Dendritic cell treated with granulocyte-macrophage colony-stimulating factor and Interleukin-4, amounts not matched to agents 40 ng/mL and 50 ng/mL, for 4 days (primary cell): ENCODE data around the gene SSU72.
"Not testable (repeated sequence)": the region's sequence is repeated elsewhere in the genome, so short reads cannot be mapped to it uniquely, and the experiment has no call there.

Source experiments
- H3K27ac Mint-ChIP-seq: one replicate; pipeline ENCODE4 v1.8.0; 2022; ENCODE audit warnings: mild to moderate bottlenecking, mixed read lengths
- H3K27me3 Mint-ChIP-seq: one replicate; pipeline ENCODE4 v1.8.0; 2022; ENCODE audit warnings: mild to moderate bottlenecking, mixed read lengths
- H3K36me3 Mint-ChIP-seq: one replicate; pipeline ENCODE4 v1.8.0; 2022; ENCODE audit warnings: low read depth, mixed read lengths
- H3K4me1 Mint-ChIP-seq: one replicate; pipeline ENCODE4 v1.8.0; 2022; ENCODE audit warnings: low read depth, mixed read lengths
- H3K4me3 Mint-ChIP-seq: one replicate; pipeline ENCODE4 v1.8.0; 2022; ENCODE audit warnings: mild to moderate bottlenecking, moderate library complexity, mixed read lengths
- H3K9me3 Mint-ChIP-seq: one replicate; pipeline ENCODE4 v1.8.0; 2022; ENCODE audit warnings: mixed read lengths
- intact Hi-C: fragments of 100-400 bp; cut with micrococcal nuclease; formaldehyde crosslinking; loops from one replicate; pipeline ENCODE4 v1.15.0; 2022

SSU72 gene

DNA sequence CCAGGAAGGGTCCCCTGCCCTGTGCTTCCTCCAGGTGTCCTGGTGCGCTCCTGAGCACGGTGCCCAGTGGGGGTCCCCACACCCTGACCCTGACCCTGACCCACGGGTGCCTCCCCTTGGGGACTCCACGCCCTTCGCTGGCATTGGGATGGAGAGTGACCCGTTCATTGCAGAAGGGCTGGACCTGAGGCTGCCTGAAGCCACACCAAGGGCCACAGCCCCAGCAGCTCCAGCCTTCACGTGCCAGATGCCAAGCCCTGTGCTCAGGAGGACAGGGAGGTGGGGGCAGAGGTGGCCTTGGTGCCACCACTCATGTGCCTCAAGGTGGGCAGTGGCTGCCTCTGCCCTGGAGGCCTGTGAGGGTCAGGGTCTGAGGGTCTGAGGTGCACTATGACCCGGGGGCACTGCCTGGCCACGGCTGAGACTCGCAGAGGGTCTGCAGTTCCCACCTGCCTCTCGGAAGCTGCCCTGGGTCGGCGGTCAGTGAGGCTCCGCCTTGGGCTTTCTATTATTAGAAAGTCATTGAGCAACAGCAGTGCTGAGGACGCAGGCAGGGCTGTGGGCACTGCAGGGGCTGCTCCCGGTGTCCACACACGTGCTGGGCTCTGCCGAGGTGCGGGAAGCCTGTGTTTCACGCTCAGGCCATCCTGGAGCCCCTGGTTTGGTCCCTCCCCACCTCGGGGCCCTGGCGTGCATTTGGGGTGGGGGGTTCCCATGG is 41.3 kb downstream of the SSU72 start:
- Mint-ChIP-seq H3K9me3 (peaks cover 16% of the 10 kb centered on the region), H3K36me3 (peaks cover 56% of the 10 kb centered on the region)
- H3K27me3 Mint-ChIP-seq, H3K4me1 Mint-ChIP-seq, intact Hi-C loops, H3K27ac Mint-ChIP-seq, H3K4me3 Mint-ChIP-seq: not testable (repeated sequence)

DNA sequence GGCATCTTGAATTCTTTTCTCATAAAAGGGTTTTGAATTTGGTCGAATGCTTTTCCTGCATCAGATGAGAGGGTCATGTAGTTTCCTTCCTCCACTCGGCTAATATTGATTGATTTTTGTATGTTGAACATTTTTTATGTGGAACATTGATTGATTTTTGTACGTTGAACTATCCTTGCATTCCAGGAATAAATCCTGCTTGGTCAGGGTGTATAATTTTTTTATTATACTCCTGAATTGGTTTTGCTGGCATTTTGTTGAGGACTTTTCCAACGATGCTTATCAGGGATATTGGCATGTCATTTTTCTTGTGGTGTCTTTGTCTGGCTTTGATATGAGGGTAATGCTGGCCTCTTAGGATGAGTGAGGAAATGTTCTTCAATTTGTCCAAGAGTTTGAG is 42.7 kb downstream of the SSU72 start:
- Mint-ChIP-seq H3K4me3 (no peak overlapping the region), H3K27ac (no peak overlapping the region), H3K27me3 (no peaks in the 10 kb centered on the region), H3K9me3 (peaks cover 16% of the 10 kb centered on the region), H3K4me1 (peaks cover 6% of the 10 kb centered on the region), H3K36me3 (peaks cover 70% of the 10 kb centered on the region)
- intact Hi-C loops, result no loop called here

DNA sequence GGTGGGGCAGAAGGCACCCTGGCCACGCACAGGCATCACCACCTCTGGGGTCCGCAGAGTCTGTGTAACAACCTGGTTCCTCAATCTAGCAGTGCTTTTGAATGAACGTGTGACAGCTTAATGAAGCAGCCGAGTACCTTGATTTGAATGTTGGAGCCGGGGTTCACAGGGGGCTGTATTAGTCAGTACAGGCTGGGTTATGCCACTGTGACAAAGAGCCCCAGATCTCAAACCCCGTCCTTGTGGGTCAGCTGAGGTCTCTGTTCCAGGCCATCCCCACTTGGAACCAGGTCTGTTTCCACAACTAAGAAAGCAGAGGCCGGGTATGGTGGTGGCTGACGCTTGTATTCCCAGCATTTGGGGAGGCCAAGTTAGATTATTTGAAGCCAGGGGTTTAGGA is 44.7 kb downstream of the SSU72 start:
- peaks cover 6% of the 10 kb centered on the region for H3K4me1 Mint-ChIP-seq
- no peak overlapping the region for H3K4me3 Mint-ChIP-seq
- no peak overlapping the region for H3K27ac Mint-ChIP-seq
- peaks cover 16% of the 10 kb centered on the region for H3K9me3 Mint-ChIP-seq
- intact Hi-C loops, result no loop called here
- H3K36me3 Mint-ChIP-seq, result peaks cover 88% of the 10 kb centered on the region
- no peaks in the 10 kb centered on the region for H3K27me3 Mint-ChIP-seq

DNA sequence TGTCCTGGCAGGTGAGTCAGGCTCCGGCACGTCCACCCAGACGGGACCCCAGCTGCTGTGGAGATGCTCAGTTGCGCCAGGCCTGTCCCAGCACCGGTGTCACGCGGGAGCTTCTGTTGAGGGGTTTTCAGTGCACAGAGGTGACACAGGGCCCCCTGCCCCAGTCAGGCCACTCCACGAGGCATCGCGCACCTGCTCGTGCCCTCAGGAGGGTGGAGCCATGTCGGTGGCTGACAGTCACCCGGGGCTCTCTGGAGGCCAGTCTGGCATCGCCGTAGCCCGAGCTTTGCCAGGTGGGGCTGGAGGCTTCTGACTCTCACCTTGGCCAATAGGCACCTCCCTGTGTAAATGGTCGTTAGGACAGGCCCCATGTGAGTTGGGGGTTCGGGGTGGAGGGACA is 45.3 kb downstream of the SSU72 start:
- Mint-ChIP-seq H3K27ac (no peak overlapping the region), H3K36me3 (peaks cover 89% of the 10 kb centered on the region), H3K4me3 (no peak overlapping the region), H3K27me3 (no peaks in the 10 kb centered on the region), H3K4me1 (peaks cover 6% of the 10 kb centered on the region), H3K9me3 (peaks cover 16% of the 10 kb centered on the region)
- intact Hi-C loops, result no loop called here

DNA sequence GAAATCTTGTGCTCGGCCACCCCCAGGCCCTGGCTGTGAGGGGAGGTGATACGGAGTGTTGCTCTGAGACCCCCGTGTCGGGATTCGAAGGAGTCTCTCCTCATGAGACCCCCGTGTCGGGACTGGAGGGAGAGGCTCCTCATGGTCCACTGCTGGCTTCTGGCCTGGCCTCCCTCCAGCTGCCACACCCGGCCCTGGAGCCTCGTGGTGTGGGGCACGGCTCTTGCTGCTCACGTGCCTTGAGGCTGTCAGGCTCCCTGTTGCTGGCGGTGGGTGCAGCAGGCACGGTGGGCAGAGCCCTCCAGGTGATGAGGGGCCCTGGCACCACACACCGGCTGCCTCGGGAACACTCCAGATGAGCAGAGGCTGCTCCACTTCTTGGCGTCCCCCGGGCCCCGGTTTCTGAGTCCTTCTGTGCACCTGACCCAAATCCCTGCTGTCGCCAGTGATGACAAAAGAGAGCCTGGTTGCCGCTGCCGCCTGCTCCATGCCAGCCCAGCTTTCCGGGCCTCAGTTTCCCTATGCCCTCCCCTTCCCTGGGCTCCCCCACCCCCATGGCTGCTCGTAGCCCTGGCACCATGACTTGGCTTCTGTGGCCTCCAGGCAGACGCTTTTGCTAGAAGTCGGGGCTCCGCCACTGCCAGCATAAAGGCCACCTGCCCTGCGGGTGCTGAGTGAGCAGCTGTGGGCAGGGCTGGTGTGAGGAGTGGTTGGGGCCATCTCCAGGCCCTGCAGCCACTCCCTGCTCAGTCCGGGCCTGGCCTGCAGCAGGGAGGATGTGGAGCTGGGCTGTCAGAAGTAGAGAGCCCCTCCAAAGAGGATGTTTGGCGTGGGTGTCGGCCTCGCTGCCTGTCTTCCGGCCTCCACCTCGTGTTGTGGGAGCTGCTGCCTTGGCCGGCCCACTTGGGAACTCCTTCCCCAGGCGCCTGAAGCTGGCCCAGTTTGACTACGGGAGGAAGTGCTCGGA is 46.1 kb downstream of the SSU72 start:
- H3K27me3 Mint-ChIP-seq, result no peaks in the 10 kb centered on the region
- H3K27ac Mint-ChIP-seq, result no peak overlapping the region
- no peak overlapping the region for H3K4me3 Mint-ChIP-seq
- H3K4me1 Mint-ChIP-seq, result peaks cover 6% of the 10 kb centered on the region
- H3K9me3 Mint-ChIP-seq, result peaks cover 16% of the 10 kb centered on the region
- H3K36me3 Mint-ChIP-seq, result peaks cover 88% of the 10 kb centered on the region
- intact Hi-C loops, result no loop called here

DNA sequence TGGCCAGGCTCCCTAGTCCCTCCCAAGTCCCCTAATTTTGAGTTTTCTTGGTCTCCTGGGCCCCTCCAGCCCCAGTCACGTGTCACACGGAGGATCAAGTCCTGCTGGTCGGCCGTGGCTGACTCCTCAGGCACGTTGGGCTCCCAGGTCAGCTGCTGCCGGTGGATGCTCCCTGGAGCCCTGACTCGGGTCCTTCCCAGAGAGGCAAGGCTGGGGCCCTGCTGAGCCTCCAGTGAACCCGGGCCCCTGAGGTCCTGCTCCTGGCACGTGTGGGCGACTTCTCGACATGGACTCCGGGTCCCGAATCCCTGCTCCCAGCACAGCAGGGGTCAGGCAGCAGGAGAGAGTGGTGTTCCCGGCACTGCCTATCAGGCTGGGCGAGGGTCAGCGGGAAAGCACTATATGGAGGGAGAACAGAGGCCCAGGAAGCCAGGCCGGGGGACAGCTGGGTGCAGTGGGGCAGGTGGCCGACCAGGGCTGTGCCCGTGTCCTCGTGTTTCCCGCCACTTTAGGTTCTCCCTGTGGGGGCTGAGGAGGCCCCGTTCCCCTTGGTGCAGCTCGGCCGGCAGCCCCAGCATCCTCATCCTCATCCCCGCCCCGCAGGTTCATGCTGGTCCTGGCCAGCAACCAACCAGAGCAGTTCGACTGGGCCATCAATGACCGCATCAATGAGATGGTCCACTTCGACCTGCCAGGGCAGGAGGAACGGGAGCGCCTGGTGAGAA is 47.4 kb downstream of the SSU72 start:
- Mint-ChIP-seq H3K27ac (no peak overlapping the region), H3K4me3 (no peak overlapping the region), H3K27me3 (no peaks in the 10 kb centered on the region), H3K9me3 (peaks cover 15% of the 10 kb centered on the region), H3K36me3 (peaks cover 91% of the 10 kb centered on the region), H3K4me1 (no peaks in the 10 kb centered on the region)
- intact Hi-C loops, result no loop called here

DNA sequence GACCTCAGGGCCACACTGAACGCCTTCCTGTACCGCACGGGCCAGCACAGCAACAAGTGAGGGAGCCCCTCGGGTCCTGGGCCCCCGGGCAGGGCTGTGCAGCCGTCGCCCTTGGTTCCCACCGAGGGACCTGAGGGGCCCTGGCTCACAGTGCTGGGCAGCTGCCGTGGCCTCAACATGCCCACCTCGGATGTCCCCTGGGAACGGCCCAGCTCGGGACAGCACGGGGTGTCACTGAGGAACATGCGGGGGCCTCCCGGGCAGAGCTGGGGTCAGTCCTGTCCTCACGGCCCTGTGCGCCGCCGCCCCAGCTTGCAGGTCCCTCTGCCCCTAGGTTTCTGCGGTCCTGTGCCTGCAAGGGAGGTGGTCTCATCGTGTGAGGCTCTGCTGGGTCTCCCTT is 48.2 kb downstream of the SSU72 start:
- intact Hi-C loops, H3K4me1 Mint-ChIP-seq, H3K4me3 Mint-ChIP-seq, H3K27me3 Mint-ChIP-seq, H3K27ac Mint-ChIP-seq, H3K9me3 Mint-ChIP-seq: not testable (repeated sequence)
- H3K36me3 Mint-ChIP-seq, result peaks cover 91% of the 10 kb centered on the region

DNA sequence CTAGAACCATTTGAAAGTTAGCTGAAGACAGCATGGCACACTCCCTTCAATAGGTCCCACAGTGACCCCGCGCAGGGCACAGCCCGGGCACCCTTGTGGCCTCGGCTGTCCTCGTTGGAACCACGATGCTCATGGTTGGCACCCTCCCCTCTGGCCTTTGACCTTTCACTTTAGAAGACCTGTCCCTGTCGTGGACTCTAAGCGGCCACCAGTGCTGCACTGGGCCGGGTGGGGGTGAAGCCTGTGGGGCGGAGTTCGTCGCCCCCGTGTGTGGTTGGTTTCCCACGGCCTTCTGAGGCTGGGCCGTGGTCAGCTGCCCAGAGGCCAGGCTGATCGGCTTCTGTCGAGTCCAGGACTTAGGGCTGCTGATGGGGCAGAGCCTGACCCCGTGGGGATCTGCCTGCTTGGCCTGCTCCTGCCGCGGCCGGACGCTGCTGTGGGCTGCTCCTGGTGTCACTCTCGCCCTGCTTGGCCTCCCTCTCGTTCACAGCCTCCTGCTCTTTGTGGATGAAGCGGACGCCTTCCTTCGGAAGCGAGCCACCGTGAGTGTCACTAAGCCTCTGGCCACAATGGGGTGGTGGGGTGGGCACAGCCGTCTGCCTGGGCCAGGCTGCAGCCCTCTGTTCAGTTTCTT is 49.8 kb downstream of the SSU72 start:
- H3K4me1 Mint-ChIP-seq, H3K27me3 Mint-ChIP-seq, intact Hi-C loops, H3K9me3 Mint-ChIP-seq, H3K4me3 Mint-ChIP-seq, H3K27ac Mint-ChIP-seq: not testable (repeated sequence)
- H3K36me3 Mint-ChIP-seq, result peaks cover 94% of the 10 kb centered on the region

DNA sequence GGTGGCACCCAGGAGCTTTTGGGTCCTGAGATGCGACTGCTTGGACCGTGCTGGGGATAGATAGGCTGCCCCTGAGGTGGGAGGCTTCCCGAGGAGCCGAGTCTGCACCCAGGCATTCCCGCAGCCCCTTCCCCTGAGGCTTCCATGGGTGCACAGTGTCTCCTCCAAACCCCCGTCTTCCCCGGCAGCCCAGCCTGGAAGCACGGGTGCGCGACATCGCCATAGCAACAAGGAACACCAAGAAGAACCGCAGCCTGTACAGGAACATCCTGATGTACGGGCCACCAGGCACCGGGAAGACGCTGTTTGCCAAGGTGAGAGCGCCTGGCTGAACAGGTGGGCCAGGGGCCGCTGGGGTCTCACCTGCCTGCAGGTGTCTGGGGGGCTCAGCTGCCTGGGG is 51.0 kb downstream of the SSU72 start:
- H3K36me3 Mint-ChIP-seq, result peaks cover 89% of the 10 kb centered on the region
- not testable (repeated sequence) for H3K4me3 Mint-ChIP-seq, H3K27me3 Mint-ChIP-seq

DNA sequence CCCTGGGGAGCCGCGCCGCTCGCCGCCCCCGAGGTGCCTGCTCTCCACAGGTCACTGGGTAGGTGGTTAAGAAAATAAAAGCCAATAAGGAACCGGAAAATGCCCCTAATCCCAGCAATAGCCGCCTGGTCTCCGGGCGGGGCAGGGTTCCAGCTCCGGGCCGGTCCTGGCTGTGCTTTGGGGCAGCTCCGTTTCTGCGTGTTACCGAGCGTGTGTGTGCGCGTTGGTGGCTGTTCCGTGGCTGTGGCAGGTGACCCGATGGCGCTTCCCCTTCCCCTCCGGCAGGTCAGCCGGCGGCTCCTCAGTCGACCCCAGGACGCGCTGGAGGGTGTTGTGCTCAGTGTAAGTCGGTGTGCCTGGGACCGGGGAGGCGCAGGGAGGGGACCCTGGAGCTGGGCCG is 51.4 kb downstream of the SSU72 start:
- H3K4me3 Mint-ChIP-seq, H3K4me1 Mint-ChIP-seq, H3K9me3 Mint-ChIP-seq, H3K27me3 Mint-ChIP-seq, H3K27ac Mint-ChIP-seq, intact Hi-C loops: not testable (repeated sequence)
- H3K36me3 Mint-ChIP-seq, result peaks cover 89% of the 10 kb centered on the region

More for the DNA sequence above, 51.0 kb downstream of the SSU72 start:
- H3K27ac Mint-ChIP-seq, H3K4me1 Mint-ChIP-seq, H3K9me3 Mint-ChIP-seq, intact Hi-C loops: not testable (repeated sequence)

DNA sequence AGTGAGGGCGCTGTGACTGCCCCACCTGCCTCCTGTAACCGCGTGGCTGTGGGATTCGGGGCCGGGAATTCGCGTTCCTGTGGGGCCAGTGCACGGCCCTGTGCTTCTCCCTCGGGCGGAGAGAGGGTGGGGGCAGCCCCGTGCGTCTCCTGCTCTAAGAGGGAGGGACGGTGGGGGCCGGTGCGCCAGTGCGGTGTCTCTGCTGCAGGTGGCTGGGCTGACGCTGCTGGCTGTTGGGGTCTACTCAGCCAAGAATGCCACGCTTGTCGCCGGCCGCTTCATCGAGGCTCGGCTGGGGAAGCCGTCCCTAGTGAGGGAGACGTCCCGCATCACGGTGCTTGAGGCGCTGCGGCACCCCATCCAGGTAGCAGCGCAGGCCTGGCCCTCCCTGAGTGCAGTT is 52.1 kb downstream of the SSU72 start:
- H3K27ac Mint-ChIP-seq, H3K4me3 Mint-ChIP-seq, H3K9me3 Mint-ChIP-seq, H3K4me1 Mint-ChIP-seq, H3K27me3 Mint-ChIP-seq, intact Hi-C loops: not testable (repeated sequence)
- peaks cover 89% of the 10 kb centered on the region for H3K36me3 Mint-ChIP-seq

DNA sequence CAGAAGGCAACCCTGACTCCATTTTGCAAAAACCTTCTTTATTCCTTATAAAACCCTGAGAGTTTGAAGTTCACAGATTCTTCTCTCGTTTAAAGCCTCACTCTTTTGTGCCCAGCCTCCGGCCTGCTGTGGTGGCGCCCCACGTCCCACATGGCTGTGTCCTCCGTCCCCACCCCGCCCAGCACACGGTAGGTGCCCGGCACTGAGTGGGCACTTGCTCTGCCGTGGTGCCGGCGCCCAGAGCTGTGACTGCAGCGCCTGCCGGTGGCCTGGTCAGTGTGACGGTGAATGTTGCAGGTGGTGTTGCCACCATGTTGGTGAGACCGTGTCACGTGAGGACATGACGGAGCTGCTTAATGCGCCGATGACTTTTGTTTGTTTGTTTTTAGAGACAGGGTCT is 53.3 kb downstream of the SSU72 start:
- Mint-ChIP-seq H3K27ac (no peak overlapping the region), H3K36me3 (peaks cover 90% of the 10 kb centered on the region), H3K27me3 (no peaks in the 10 kb centered on the region), H3K4me1 (no peaks in the 10 kb centered on the region), H3K9me3 (no peaks in the 10 kb centered on the region), H3K4me3 (no peak overlapping the region)
- intact Hi-C loops, result no loop called here

DNA sequence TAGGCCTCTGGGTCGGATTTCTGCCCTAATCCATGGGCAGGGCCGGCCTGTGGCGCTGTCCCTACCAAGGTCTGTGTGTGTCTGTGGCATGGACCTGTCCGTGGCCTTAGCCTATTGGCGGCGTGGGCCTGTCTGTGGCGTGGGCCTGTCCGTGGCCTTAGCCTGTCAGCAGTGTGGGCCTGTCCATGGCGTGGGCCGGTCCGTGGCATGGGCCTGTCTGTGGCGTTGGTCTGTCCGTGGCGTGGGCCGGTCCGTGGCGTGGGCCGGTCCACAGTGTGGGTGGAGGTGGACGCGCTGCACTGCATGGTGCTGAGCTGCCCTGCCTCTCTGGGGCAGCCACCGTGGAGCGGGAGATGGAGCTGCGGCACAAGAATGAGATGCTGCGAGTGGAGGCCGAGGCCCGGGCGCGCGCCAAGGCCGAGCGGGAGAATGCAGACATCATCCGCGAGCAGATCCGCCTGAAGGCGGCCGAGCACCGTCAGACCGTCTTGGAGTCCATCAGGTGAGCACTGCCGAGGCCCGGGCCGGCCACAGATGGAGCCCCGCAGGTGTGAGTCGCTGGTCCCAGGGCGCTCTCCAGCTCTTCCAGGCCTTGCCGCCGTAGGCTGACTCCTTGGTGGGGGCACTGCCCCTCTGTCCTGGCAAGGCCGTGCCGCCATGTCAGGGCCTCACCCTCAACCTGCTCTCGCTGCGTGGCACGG is 54.7 kb downstream of the SSU72 start:
- intact Hi-C loops, H3K27me3 Mint-ChIP-seq, H3K9me3 Mint-ChIP-seq, H3K27ac Mint-ChIP-seq, H3K4me1 Mint-ChIP-seq, H3K4me3 Mint-ChIP-seq: not testable (repeated sequence)
- H3K36me3 Mint-ChIP-seq, result peaks cover 89% of the 10 kb centered on the region
